GM21723 (cell line): ENCODE data around the gene ATRN.

Source experiments
- ATAC-seq: cut with Tn5 transposase; IDR thresholded peaks from one replicate; pipeline ENCODE4 v1.9.1; 2021; ENCODE audit warnings: mild to moderate bottlenecking, moderate library complexity; ENCODE audit not compliant: unreplicated experiment

ATRN gene

GRCh38 chr20:3673221-3674070, 202.6 kb downstream of the ATRN start:
- ATAC-seq = no peak

DNA sequence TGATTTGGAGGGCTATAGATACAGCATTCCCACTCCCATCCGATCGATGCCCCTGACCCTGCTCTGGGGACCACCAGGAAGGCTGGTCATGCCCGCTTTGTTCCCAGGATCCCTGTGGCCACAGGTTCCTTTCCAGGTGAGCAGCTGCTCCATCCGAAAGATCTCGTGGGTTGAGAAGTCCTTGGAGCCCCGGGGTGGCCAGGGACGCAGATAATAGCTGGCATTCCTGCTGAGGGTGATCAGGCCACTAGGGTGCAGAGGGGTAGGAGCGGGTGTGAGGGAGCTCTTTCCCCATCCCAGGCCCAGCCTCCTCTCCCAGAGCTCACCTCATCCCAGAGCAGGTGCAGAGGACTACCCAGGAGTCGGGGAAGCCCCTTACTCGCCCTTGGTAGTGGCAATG, 203.6 kb downstream of the ATRN start:
- ATAC-seq = no peak

GRCh38 chr20:3674995-3675900, 204.4 kb downstream of the ATRN start:
- ATAC-seq = no peak

- ATAC-seq = no peak
Measured at GRCh38 chr20:3677733-3678132, 206.9 kb downstream of the ATRN start.

DNA sequence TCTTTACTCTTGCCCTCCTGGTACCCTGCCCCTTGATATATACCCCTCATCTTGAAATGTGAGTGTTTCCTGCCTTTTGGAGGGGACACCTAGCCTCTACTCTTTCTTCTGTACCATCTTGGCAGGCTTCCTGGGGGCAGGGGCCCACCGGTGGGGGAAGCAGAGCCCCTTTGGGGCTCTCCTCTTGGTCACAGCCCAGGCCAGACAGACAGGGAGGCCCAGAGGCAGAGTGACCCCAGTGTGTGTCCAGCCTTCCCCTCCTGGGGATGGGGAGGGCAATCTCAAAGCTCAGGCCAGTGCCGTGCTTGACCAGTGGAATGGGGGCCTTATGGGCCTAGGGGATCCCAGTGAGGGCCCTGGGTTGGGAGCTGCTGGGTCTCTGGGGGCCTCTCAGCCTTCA, 207.4 kb downstream of the ATRN start:
- ATAC-seq = no peak

GRCh38 chr20:3678856-3679720, 208.3 kb downstream of the ATRN start:
- ATAC-seq = no peak

GRCh38 chr20:3679749-3680700, 209.2 kb downstream of the ATRN start:
- no peak for ATAC-seq

GRCh38 chr20:3680701-3681351, 210.0 kb downstream of the ATRN start:
- ATAC-seq = no peak

DNA sequence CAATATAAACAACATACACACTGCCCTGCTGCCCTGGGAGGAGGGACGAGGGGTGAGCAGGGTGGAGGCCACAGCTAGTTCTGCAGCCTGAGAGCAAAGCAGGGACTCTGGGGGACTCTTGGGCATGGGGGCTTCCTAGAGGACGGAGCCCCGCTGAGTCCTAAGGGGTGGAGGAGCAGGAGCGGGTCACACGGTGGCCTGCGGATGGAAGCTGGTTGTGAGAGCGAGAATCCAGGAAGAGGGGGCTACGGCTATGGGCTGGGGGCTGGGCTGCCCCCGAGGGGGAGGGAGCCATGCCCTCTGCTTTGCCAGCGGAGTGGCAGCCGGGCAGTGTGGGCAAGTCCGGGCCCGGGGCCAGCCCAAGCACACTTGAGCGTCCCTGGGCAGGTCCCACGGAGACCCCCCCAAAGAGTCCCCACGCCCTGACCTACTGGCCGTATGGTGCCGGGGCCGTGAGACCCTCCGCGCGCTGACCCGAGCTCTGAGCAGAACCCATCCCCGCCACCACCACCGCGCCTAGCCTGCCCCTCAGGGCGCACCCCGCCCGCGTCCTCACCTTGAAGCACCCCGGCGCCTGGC, 210.6 kb downstream of the ATRN start:
- ATAC-seq = no peak

DNA sequence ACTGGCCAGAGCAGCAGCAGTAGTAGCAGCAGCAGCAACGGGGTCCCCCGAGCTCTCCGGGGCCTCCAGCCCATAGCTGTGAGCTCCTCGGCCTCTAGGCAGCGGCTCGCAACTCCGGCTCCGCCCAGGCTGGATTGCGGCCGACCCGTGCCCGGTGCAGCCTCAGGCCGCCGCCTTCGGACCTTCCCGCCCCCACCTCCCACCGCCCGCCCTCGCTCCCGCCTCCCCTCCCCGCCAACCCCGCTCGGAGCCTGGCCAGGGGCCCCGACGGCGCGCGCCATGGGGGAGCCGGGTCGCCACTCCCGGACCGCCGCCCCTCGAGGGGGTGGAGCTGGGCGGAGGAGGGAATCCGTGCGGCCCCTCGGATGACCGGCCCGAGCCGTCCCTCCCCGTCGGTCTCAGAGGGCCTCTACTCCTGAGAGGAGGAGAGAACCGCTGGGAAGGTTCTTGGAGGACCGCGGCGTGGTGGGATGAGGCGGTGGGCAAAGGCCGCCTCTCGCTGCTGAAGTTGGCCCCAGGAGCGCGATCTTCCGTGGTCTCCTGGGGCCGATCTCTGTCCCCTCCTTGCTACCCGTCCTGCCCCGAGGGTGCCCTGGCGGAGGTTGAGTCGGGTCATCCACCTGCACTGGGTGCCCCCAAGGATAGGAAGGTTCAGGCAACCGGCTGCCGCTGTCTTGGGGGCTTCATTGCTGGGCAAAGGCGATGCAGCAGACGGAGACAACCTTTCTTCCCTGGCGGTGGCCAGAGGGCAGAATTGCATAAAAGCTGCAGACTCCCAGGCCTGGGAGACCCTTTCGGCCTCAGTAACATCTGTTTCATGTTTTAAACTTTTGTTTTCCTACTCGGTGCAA, 211.3 kb downstream of the ATRN start, which contains the start of gene ADAM33:
TSS of gene ADAM33 (minus strand) at position 80 of the 851 bp plus-strand sequence. CDS start at position 74, 6 bp downstream.
- no peak for ATAC-seq

GRCh38 chr20:3685341-3685740, 214.5 kb downstream of the ATRN start:
- no peak for ATAC-seq

DNA sequence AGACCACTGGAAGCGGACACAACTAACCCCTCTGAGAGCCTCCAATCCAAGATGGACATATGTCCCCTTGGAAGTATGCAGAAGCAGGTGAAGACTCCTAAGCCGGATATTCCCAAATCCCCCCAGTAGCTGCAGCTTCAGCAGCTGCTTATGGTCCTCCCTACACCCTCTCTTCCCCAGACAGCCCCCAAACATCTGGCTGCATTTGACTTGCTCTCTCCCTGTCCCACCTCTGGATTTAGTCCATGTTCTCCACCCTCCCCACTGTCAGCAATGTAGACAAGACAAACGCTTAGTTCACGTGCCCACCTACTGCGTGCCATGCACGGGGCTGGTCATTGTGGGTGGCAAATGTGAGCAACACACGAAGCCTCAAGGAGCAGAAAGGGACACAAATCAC, 215.6 kb downstream of the ATRN start:
- no peak for ATAC-seq

DNA sequence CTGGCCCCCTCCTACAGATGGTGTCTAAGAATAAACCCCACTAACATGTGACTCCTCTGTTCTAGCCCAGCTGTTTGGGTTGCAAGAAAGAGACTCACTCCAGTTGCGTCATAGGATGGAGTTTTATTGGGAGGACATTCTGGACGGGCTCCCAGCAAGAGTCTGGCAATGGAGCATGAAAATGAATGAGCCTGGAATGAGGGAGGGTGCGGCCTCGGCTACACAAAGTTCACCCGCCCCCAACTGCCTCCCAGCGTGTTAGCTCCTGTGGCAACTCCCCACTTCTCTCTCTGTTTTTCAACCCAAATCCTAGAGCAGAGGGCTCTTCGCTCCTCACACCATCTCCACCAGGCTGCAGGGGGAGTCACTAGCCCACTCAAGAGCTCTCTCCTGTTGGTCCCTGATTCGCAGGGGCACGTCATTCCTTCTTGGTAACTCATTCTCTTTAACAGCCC, 216.1 kb downstream of the ATRN start:
- no peak for ATAC-seq

DNA sequence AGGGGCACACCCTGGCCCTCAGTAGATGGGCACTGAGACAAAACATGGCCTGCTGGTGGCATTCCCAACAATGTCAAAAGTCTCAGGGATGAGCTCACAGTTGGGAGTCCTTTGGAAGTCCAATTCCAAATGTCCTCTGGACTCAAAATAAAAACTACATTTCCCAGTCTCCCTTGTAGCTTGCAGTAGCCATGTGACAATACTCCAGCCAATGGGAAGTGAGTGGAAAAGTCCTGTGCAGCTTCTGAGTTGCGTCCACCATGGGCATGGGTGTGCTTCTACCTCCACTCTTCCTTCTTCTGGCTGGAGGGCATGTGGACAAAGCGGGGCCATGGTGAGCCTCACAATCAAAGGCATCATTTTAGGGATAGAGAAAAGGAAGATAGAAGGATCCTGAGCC, 216.8 kb downstream of the ATRN start:
- no peak for ATAC-seq

DNA sequence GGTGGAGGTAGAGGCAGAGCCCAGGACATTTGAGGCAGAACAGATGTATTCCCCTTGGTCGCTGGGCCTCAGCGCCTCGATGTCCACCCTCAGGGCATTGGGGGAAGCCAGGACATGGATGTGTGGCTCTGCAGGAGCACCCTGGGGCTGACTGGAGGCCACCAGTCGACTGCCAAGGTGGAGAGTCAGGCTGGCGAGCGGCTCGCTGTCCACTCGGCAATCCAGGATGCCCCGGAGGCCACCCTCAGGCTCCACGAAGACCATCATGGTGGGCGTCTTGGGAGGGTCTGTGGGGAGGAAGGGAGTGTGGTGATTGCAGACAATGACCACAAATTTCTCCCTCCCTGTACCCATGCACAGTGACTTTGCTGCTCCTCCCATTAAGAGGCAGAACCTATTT, 219.2 kb downstream of the ATRN start:
- ATAC-seq = no peak

DNA sequence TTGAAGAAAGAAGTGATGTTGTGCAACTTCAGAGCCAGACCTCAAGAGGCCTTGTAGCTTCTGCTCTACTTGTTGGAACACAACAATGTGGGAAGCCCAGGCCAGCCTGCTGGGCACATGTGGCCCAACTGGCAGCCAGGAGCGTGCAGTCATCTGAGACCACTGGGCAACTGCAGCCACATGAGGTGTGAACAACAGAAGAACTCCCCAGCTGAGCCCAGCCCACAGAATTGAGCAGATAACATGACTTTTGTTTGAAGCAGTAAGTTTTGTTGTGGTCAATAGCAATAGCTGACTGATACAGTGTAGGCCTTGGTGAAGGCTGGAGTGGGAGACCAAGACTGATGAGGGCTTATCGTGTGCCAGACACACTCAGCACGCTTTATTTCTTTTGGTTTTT, 219.6 kb downstream of the ATRN start:
- no peak for ATAC-seq

- ATAC-seq = no peak
Measured at GRCh38 chr20:3691306-3691705, 220.5 kb downstream of the ATRN start.

- ATAC-seq = no peak
Measured at GRCh38 chr20:3691897-3692296, 221.1 kb downstream of the ATRN start.
